ENCODE measurements around the gene MRM3.

DNA sequence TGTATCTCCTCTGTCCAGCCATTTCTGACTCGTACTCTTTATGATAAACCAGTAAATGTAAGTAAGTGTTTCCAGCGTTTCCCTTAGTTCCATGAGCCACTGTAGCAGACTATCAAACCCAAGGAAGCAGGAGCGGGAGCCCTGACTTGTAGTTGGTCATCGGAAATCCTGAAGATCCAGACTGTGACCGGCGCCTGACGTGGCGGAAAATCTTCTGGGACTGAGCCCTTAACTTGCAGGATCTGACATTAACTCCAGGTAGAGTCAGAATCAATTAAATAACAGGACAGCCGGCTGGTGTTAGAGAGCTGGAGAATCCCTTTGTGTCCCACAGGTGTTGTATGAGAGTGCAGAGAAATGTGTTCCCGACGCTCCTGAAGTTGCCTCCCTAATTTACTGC is 4.1 kb upstream of the MRM3 start:
- TF ChIP-seq, protein P1, sequence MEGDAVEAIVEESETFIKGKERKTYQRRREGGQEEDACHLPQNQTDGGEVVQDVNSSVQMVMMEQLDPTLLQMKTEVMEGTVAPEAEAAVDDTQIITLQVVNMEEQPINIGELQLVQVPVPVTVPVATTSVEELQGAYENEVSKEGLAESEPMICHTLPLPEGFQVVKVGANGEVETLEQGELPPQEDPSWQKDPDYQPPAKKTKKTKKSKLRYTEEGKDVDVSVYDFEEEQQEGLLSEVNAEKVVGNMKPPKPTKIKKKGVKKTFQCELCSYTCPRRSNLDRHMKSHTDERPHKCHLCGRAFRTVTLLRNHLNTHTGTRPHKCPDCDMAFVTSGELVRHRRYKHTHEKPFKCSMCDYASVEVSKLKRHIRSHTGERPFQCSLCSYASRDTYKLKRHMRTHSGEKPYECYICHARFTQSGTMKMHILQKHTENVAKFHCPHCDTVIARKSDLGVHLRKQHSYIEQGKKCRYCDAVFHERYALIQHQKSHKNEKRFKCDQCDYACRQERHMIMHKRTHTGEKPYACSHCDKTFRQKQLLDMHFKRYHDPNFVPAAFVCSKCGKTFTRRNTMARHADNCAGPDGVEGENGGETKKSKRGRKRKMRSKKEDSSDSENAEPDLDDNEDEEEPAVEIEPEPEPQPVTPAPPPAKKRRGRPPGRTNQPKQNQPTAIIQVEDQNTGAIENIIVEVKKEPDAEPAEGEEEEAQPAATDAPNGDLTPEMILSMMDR (conservative IDR thresholded peaks at IDR 0.05; ENCODE audit: low read length) = no peak
- TF ChIP-seq EZH2phosphoT487 (IDR thresholded peaks at IDR 0.05; ENCODE audit: borderline replicate concordance) = no peak

Data from Loucy (cell line).